OCI-LY7 (cell line): ENCODE results near the gene LAMTOR2.

Experiments
- EZH2phosphoT487 ChIP-seq: fragments of 200-600 bp; sonication (generic); IDR thresholded peaks from 2 replicates; pipeline ENCODE4 v1.6.1; 2018; ENCODE audit warnings: low read depth, borderline replicate concordance, mild to moderate bottlenecking, mixed run types, antibody characterized with exemption, low read length, moderate library complexity, mixed read lengths
- TF ChIP-seq, protein P1 (sequence below): fragments of 200-600 bp; sonication (generic); conservative IDR thresholded peaks from 2 replicates; pipeline ENCODE4 v1.5.1; 2014; ENCODE audit warnings: mild to moderate bottlenecking, antibody characterized with exemption, low read length, moderate library complexity, mixed read lengths

DNA sequence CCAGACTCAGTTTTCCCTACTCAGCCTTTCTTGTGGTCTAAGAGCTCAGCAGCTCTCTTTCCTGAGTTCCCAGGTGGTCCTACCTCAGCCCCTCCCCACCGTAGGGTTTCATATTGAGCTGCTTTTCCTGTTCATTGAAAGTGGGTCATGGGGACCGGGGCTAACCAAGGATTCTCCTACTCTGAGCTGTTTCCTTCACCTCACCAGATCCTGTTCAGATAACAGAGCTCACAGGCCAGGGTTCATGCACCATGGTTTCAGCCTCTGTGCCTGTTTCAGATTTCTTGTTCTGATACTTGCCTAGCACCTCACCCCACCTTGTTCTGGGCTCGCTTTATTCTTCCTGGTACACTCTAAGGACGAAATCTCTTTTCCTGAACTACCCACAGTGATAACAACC, 9.5 kb upstream of the LAMTOR2 start:
- TF ChIP-seq, protein P1, sequence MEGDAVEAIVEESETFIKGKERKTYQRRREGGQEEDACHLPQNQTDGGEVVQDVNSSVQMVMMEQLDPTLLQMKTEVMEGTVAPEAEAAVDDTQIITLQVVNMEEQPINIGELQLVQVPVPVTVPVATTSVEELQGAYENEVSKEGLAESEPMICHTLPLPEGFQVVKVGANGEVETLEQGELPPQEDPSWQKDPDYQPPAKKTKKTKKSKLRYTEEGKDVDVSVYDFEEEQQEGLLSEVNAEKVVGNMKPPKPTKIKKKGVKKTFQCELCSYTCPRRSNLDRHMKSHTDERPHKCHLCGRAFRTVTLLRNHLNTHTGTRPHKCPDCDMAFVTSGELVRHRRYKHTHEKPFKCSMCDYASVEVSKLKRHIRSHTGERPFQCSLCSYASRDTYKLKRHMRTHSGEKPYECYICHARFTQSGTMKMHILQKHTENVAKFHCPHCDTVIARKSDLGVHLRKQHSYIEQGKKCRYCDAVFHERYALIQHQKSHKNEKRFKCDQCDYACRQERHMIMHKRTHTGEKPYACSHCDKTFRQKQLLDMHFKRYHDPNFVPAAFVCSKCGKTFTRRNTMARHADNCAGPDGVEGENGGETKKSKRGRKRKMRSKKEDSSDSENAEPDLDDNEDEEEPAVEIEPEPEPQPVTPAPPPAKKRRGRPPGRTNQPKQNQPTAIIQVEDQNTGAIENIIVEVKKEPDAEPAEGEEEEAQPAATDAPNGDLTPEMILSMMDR: no peak
- no peak for TF ChIP-seq EZH2phosphoT487
